GM06990 (cell line): ENCODE data around the gene CPEB3.

Source experiments
- DNase-seq: peaks from one replicate; pipeline ENCODE4 v3.0.0-alpha.2; 2011; ENCODE audit not compliant: insufficient read length; ENCODE audit errors: extremely low read depth
- H3K27me3 ChIP-seq: replicated peaks from 2 replicates; pipeline ENCODE4 v1.6.0; 2011; ENCODE audit warnings: low read length; ENCODE audit not compliant: control insufficient read depth, insufficient read depth
- H3K36me3 ChIP-seq: 2 replicates; pipeline ENCODE4 v1.5.1; 2011; ENCODE audit warnings: low read length; ENCODE audit not compliant: control insufficient read depth, insufficient read depth
- H3K4me3 ChIP-seq: replicated peaks from 2 replicates; pipeline ENCODE4 v1.5.1; 2011; ENCODE audit warnings: low read depth, mild to moderate bottlenecking, control low read depth, low read length
- TF ChIP-seq, protein P1 (sequence below): IDR thresholded peaks from 2 replicates; pipeline ENCODE4 v1.5.1; 2011; ENCODE audit warnings: low read length, control low read depth, mild to moderate bottlenecking, inconsistent platforms; ENCODE audit not compliant: insufficient read depth, poor library complexity, severe bottlenecking

Gene CPEB3

GRCh38 chr10:92284112-92284704, 6.7 kb downstream of the CPEB3 start:
- Histone ChIP-seq H3K4me3 (no peak overlapping the region), H3K36me3 (no peaks in the 10 kb centered on the region), H3K27me3 (no peaks in the 10 kb centered on the region)
- no peak for DNase-seq
- TF ChIP-seq, protein P1, sequence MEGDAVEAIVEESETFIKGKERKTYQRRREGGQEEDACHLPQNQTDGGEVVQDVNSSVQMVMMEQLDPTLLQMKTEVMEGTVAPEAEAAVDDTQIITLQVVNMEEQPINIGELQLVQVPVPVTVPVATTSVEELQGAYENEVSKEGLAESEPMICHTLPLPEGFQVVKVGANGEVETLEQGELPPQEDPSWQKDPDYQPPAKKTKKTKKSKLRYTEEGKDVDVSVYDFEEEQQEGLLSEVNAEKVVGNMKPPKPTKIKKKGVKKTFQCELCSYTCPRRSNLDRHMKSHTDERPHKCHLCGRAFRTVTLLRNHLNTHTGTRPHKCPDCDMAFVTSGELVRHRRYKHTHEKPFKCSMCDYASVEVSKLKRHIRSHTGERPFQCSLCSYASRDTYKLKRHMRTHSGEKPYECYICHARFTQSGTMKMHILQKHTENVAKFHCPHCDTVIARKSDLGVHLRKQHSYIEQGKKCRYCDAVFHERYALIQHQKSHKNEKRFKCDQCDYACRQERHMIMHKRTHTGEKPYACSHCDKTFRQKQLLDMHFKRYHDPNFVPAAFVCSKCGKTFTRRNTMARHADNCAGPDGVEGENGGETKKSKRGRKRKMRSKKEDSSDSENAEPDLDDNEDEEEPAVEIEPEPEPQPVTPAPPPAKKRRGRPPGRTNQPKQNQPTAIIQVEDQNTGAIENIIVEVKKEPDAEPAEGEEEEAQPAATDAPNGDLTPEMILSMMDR, result no peak

DNA sequence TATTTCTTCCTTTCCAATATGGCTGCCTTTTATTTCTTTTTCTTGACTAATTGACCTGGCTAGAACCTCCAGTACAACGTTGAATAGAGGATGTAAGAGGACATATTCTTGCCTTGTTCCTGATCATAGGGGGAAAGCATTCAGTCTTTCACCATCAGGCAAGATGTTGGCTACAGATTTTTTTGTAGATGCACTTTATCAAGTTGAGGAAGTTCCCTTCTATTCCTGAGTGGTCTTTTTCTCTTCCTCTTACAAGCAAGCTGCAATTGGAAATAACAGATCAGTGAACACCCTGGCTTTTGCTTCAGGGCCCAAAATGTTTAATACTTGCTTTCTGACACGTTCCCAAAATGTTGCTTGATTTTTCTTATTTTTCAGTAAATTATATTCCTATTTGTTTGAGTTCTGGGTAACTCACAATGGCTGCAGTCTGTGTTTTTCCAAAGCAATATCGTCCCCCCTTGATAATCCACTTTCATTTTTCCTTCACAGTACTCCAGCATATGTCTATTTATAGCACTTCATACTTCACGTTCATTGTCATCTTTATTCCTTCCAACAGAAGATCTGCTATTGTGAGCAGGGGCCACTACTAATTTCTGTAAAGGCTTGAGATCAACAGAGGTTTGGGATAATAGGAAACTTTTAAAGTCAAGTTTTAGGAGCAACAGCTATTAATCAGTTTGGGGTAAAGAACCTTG, 11.7 kb downstream of the CPEB3 start:
- Histone ChIP-seq H3K4me3 (no peak overlapping the region), H3K27me3 (no peaks in the 10 kb centered on the region), H3K36me3 (no peaks in the 10 kb centered on the region)
- TF ChIP-seq, protein P1, result no peak
- no peak for DNase-seq

- no peaks in the 10 kb centered on the region for H3K27me3 ChIP-seq
- DNase-seq, result no peak
- no peaks in the 10 kb centered on the region for H3K36me3 ChIP-seq
- TF ChIP-seq, protein P1, result no peak
- H3K4me3 ChIP-seq, result no peak overlapping the region
Measured at GRCh38 chr10:92274071-92274470, 16.8 kb downstream of the CPEB3 start.

DNA sequence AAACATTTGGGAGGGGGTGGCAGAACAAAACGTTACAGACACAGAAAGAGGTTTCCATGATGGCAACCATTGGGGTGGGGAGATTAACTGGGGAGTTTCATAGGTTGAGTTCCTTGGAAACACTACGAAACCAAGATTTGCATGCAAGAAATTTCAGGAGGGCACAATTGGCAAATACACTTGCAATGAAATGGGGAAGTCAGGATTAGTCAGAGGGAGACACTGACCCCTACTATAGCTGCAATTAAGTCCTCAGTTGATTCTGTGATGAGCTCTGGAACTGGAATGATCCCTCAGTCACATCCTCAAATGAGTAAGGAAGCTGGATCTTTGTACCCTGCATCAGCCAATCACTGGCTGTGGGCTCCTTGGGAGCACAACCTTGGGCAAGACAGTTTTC, 22.1 kb downstream of the CPEB3 start:
- no peak for DNase-seq
- TF ChIP-seq, protein P1, result no peak
- Histone ChIP-seq H3K27me3 (no peaks in the 10 kb centered on the region), H3K36me3 (no peaks in the 10 kb centered on the region), H3K4me3 (no peak overlapping the region)

- Histone ChIP-seq H3K36me3 (no peaks in the 10 kb centered on the region), H3K4me3 (no peak overlapping the region), H3K27me3 (no peaks in the 10 kb centered on the region)
- DNase-seq, result no peak
- TF ChIP-seq, protein P1, result no peak
Measured at GRCh38 chr10:92267343-92267742, 23.5 kb downstream of the CPEB3 start.
